H9 (cell line): ENCODE results near the gene TRAF6. TPM values are rescaled to one million over a fixed set of nuclear protein-coding genes. Genes with fewer than 3 reads are reported as not detected.

Experiments
- DNase-seq: peaks from one replicate; pipeline ENCODE4 v3.0.0-alpha.2; 2017
- H2AFZ ChIP-seq: one replicate; pipeline ENCODE4 v1.6.1; 2013; ENCODE audit warnings: mild to moderate bottlenecking, low read length, control low read depth, moderate library complexity
- H2AK5ac ChIP-seq: 2 replicates; pipeline ENCODE4 v1.6.1; 2013; ENCODE audit warnings: low read length, control low read depth, mixed read lengths; ENCODE audit not compliant: insufficient read length
- H2BK120ac ChIP-seq: one replicate; pipeline ENCODE4 v1.6.1; 2013; ENCODE audit warnings: low read depth, mild to moderate bottlenecking, low read length, control low read depth, inconsistent platforms; ENCODE audit not compliant: poor library complexity, severe bottlenecking
- H2BK12ac ChIP-seq: 2 replicates; pipeline ENCODE4 v1.6.1; 2013; ENCODE audit warnings: low read length, control low read depth, mixed read lengths, low read depth; ENCODE audit not compliant: insufficient read length
- H2BK15ac ChIP-seq: 2 replicates; pipeline ENCODE4 v1.6.1; 2013; ENCODE audit warnings: low read depth, low read length, control low read depth
- H2BK20ac ChIP-seq: one replicate; pipeline ENCODE4 v1.6.1; 2013; ENCODE audit warnings: low read depth, mild to moderate bottlenecking, low read length, control low read depth, inconsistent platforms; ENCODE audit not compliant: poor library complexity, severe bottlenecking
- H2BK5ac ChIP-seq: 2 replicates; pipeline ENCODE4 v1.6.1; 2013; ENCODE audit warnings: low read length, control low read depth, mixed read lengths; ENCODE audit not compliant: insufficient read length
- H3K14ac ChIP-seq: 2 replicates; pipeline ENCODE4 v1.6.1; 2013; ENCODE audit warnings: low read length, control low read depth; ENCODE audit not compliant: insufficient read depth
- H3K18ac ChIP-seq: 2 replicates; pipeline ENCODE4 v1.6.1; 2013; ENCODE audit warnings: low read depth, mild to moderate bottlenecking, mixed read lengths, low read length, control low read depth; ENCODE audit not compliant: insufficient read length
- H3K23ac ChIP-seq: 2 replicates; pipeline ENCODE4 v1.6.1; 2013; ENCODE audit warnings: low read length, control low read depth, mixed read lengths, low read depth; ENCODE audit not compliant: insufficient read length
- H3K23me2 ChIP-seq: 2 replicates; pipeline ENCODE4 v1.6.1; 2013; ENCODE audit warnings: low read depth, mild to moderate bottlenecking, mixed read lengths, low read length, control low read depth; ENCODE audit not compliant: insufficient read length, poor library complexity, severe bottlenecking
- H3K27ac ChIP-seq: 2 replicates; pipeline ENCODE4 v1.5.1; 2013; ENCODE audit warnings: low read length, control low read depth, mixed read lengths, low read depth; ENCODE audit not compliant: insufficient read length
- H3K27me3 ChIP-seq: 2 replicates; pipeline ENCODE4 v1.6.1; 2013; ENCODE audit warnings: low read length, control low read depth, inconsistent platforms; ENCODE audit not compliant: insufficient read depth
- H3K4ac ChIP-seq: 2 replicates; pipeline ENCODE4 v1.6.1; 2013; ENCODE audit warnings: low read depth, mild to moderate bottlenecking, control low read depth, inconsistent platforms, low read length, moderate library complexity
- H3K4me1 ChIP-seq: 2 replicates; pipeline ENCODE4 v1.6.1; 2013; ENCODE audit warnings: low read length, control low read depth, inconsistent platforms; ENCODE audit not compliant: insufficient read depth
- H3K4me2 ChIP-seq: 2 replicates; pipeline ENCODE4 v1.6.1; 2013; ENCODE audit warnings: low read length, control low read depth, mixed read lengths; ENCODE audit not compliant: insufficient read length, insufficient read depth
- H3K56ac ChIP-seq: 2 replicates; pipeline ENCODE4 v1.6.1; 2013; ENCODE audit warnings: low read depth, mild to moderate bottlenecking, mixed read lengths, low read length, control low read depth; ENCODE audit not compliant: insufficient read length
- H3K79me1 ChIP-seq: 2 replicates; pipeline ENCODE4 v1.6.1; 2013; ENCODE audit warnings: low read depth, mild to moderate bottlenecking, moderate library complexity, low read length, control low read depth, inconsistent platforms; ENCODE audit not compliant: insufficient read depth, poor library complexity, severe bottlenecking
- H3K79me2 ChIP-seq: 2 replicates; pipeline ENCODE4 v1.6.1; 2013; ENCODE audit warnings: low read length, control low read depth, inconsistent platforms; ENCODE audit not compliant: insufficient read depth
- H3K9ac ChIP-seq: 2 replicates; pipeline ENCODE4 v1.6.1; 2013; ENCODE audit warnings: low read length, control low read depth, mixed read lengths; ENCODE audit not compliant: insufficient read length; ENCODE audit errors: extremely low read depth
- H3K9me3 ChIP-seq: one replicate; pipeline ENCODE4 v1.6.1; 2013; ENCODE audit warnings: low read depth, low read length, inconsistent platforms; ENCODE audit not compliant: control insufficient read depth
- H3T11ph ChIP-seq: one replicate; pipeline ENCODE4 v1.6.1; 2013; ENCODE audit warnings: mild to moderate bottlenecking, low read length, control low read depth, inconsistent platforms
- H4K20me1 ChIP-seq: one replicate; pipeline ENCODE4 v1.6.1; 2013; ENCODE audit not compliant: control insufficient read depth, insufficient read length, insufficient read depth
- H4K5ac ChIP-seq: 2 replicates; pipeline ENCODE4 v1.6.1; 2013; ENCODE audit warnings: low read depth, mild to moderate bottlenecking, mixed read lengths, low read length, control low read depth; ENCODE audit not compliant: insufficient read length
- H4K8ac ChIP-seq: replicated peaks from 2 replicates; pipeline ENCODE4 v1.6.1; 2013; ENCODE audit warnings: low read length, control low read depth, mixed read lengths, low read depth; ENCODE audit not compliant: insufficient read length
- H4K91ac ChIP-seq: 2 replicates; pipeline ENCODE4 v1.6.1; 2013; ENCODE audit warnings: low read depth, mild to moderate bottlenecking, moderate library complexity, mixed read lengths, low read length, control low read depth; ENCODE audit not compliant: insufficient read length
- H3K27ac Mint-ChIP-seq, 3 experiments: 2 replicates in 2 of 3; 3 replicates in 1 of 3; pipeline ENCODE4 v1.8.0; 2020 to 2021; ENCODE audit warnings: mixed read lengths in 3 of 3, mild to moderate bottlenecking in 1 of 3, moderate library complexity in 1 of 3
- H3K27me3 Mint-ChIP-seq: 2 replicates; pipeline ENCODE4 v1.8.0; 2021; ENCODE audit warnings: low read depth, mild to moderate bottlenecking, moderate library complexity, mixed read lengths
- H3K36me3 Mint-ChIP-seq, 3 experiments: 2 replicates in 2 of 3; 3 replicates in 1 of 3; pipeline ENCODE4 v1.8.0; 2020 to 2021; ENCODE audit warnings: low read depth in 3 of 3, mixed read lengths in 3 of 3; ENCODE audit not compliant: insufficient read depth in 1 of 3
- H3K4me1 Mint-ChIP-seq, 2 experiments: 2 replicates each; pipeline ENCODE4 v1.8.0; 2020; ENCODE audit warnings: mixed read lengths in 2 of 2
- H3K4me3 Mint-ChIP-seq, 2 experiments: 2 replicates in 1 of 2; 3 replicates in 1 of 2; pipeline ENCODE4 v1.8.0; 2020 to 2021; ENCODE audit warnings: mild to moderate bottlenecking in 2 of 2, mixed read lengths in 2 of 2, moderate library complexity in 1 of 2
- H3K9me3 Mint-ChIP-seq, 2 experiments: 2 replicates in 1 of 2; 3 replicates in 1 of 2; pipeline ENCODE4 v1.8.0; 2020; ENCODE audit warnings: mild to moderate bottlenecking in 2 of 2, mixed read lengths in 2 of 2, moderate library complexity in 1 of 2
- WGBS: extraction: QIAGEN DNeasy Blood & Tissue Kit; methylation state at CpG from one replicate; pipeline ENCODE4 v1.1.7; 2013; ENCODE audit warnings: missing lambda C conversion rate, low lambda C conversion rate, mixed read lengths; ENCODE audit not compliant: insufficient read length; ENCODE audit errors: extremely low coverage; 5-methylcytosine and 5-hydroxymethylcytosine counted together
- total RNA-seq: library from RNA; stranded (reverse); gene quantifications from 2 replicates; pipeline ENCODE4 v1.2.1, GENCODE V29; 2021
- TF ChIP-seq, protein P1 (sequence below): fragments of 200-600 bp; sonication (generic); conservative IDR thresholded peaks from 3 replicates; pipeline ENCODE4 v1.8.0; 2021; ENCODE audit warnings: antibody characterized with exemption, mild to moderate bottlenecking

The TRAF6 gene
- total RNA-seq, 1 experiment from 2014 or later: 9.9 TPM

DNA sequence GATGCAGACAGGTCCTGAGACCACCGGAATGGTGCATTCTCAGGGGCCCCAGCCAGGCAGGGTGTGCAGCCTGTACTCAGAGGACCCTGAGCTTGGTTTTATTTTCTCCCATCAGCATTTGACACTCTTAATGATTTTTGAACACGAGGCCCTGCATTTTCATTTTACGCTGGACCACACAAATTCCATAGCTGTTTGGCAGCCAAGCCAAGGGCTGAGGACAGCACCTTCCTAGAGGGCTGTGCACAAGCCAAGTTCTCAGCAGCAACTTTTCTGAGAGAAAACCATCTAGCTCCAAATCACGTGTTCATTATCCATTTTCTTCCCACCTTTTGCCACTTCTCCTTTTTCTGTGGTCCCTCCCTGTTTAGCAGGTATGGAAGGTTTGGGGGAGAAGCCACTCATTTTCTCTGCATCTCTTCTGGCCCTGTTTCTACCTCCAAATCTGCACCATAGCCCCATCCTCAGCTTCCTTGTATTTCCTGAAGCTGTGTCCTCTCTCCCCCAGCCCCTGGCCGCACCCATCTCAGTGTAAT lies 60.4 kb downstream of the TRAF6 start:
- H3K4me1 Mint-ChIP-seq: peaks cover 16 to 24% of the 10 kb centered on the region in 2 experiments
- H3K23me2 ChIP-seq: no peaks in the 10 kb centered on the region
- no peak overlapping the region for H4K8ac ChIP-seq
- no peak overlapping the region for H3K23ac ChIP-seq
- H3K9ac ChIP-seq: no peak overlapping the region
- H3K4me3 Mint-ChIP-seq: no peak overlapping the region
- no peak overlapping the region for H2BK12ac ChIP-seq
- no peak overlapping the region for H2BK5ac ChIP-seq
- no peak overlapping the region for H3K14ac ChIP-seq
- H4K20me1 ChIP-seq: no peaks in the 10 kb centered on the region
- no peaks in the 10 kb centered on the region; the same call in none of the 2 replicates for H3K27me3 Mint-ChIP-seq
- no peak overlapping the region for H2BK120ac ChIP-seq
- TF ChIP-seq, protein P1, sequence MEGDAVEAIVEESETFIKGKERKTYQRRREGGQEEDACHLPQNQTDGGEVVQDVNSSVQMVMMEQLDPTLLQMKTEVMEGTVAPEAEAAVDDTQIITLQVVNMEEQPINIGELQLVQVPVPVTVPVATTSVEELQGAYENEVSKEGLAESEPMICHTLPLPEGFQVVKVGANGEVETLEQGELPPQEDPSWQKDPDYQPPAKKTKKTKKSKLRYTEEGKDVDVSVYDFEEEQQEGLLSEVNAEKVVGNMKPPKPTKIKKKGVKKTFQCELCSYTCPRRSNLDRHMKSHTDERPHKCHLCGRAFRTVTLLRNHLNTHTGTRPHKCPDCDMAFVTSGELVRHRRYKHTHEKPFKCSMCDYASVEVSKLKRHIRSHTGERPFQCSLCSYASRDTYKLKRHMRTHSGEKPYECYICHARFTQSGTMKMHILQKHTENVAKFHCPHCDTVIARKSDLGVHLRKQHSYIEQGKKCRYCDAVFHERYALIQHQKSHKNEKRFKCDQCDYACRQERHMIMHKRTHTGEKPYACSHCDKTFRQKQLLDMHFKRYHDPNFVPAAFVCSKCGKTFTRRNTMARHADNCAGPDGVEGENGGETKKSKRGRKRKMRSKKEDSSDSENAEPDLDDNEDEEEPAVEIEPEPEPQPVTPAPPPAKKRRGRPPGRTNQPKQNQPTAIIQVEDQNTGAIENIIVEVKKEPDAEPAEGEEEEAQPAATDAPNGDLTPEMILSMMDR: no peak
- H3K27ac Mint-ChIP-seq: no peak overlapping the region; a peak in 1 of 7 replicates
- no peak overlapping the region for H3T11ph ChIP-seq
- no peak for DNase-seq
- no peaks in the 10 kb centered on the region for H3K79me2 ChIP-seq
- no peak overlapping the region for H4K5ac ChIP-seq
- H3K79me1 ChIP-seq: no peaks in the 10 kb centered on the region
- H3K4me2 ChIP-seq: no peak overlapping the region
- no peak overlapping the region for H3K4ac ChIP-seq
- H4K91ac ChIP-seq: no peak overlapping the region
- no peaks in the 10 kb centered on the region; a peak in 1 of 5 replicates for H3K9me3 Mint-ChIP-seq
- no peak overlapping the region for H2AK5ac ChIP-seq
- no peak overlapping the region for H2BK20ac ChIP-seq
- H3K27me3 ChIP-seq: no peaks in the 10 kb centered on the region
- peaks cover 0 to 7% (median 0%) of the 10 kb centered on the region in 3 experiments; a peak in 3 of 7 replicates for H3K36me3 Mint-ChIP-seq
- H3K18ac ChIP-seq: no peak overlapping the region
- H3K9me3 ChIP-seq: no peaks in the 10 kb centered on the region
- H3K4me1 ChIP-seq: no peaks in the 10 kb centered on the region
- no peak overlapping the region for H3K56ac ChIP-seq
- no peak overlapping the region for H2BK15ac ChIP-seq
- no peak overlapping the region for H3K27ac ChIP-seq
- no CpG with 5 or more reads among the region's 5 CpGs for WGBS
- H2AFZ ChIP-seq: no peak overlapping the region
